ENCODE measurements around the gene RELN. TPM values are rescaled to one million over a fixed set of nuclear protein-coding genes. Genes with fewer than 3 reads are reported as not detected.

RELN gene
- total and polyA plus RNA-seq, 3 donors from 2014 or later: 3.8 to 5.8 (median 5.2) TPM

GRCh38 chr7:103955985-103956384 is 33.5 kb downstream of the RELN start:
- TF ChIP-seq, protein P1, sequence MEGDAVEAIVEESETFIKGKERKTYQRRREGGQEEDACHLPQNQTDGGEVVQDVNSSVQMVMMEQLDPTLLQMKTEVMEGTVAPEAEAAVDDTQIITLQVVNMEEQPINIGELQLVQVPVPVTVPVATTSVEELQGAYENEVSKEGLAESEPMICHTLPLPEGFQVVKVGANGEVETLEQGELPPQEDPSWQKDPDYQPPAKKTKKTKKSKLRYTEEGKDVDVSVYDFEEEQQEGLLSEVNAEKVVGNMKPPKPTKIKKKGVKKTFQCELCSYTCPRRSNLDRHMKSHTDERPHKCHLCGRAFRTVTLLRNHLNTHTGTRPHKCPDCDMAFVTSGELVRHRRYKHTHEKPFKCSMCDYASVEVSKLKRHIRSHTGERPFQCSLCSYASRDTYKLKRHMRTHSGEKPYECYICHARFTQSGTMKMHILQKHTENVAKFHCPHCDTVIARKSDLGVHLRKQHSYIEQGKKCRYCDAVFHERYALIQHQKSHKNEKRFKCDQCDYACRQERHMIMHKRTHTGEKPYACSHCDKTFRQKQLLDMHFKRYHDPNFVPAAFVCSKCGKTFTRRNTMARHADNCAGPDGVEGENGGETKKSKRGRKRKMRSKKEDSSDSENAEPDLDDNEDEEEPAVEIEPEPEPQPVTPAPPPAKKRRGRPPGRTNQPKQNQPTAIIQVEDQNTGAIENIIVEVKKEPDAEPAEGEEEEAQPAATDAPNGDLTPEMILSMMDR (IDR thresholded peaks at IDR 0.05): no peak
- no peak for TF ChIP-seq POLR2A (IDR thresholded peaks at IDR 0.05)
- 42 to 52% methylated on average over 2 of the region's 2 CpGs for WGBS, 2 donors
- intact Hi-C loops (cut with DNase I; ENCODE audit: low total_unique reads): no loop called here
- H3K4me3 ChIP-seq: no peak overlapping the region
- no peak for DNase-seq
- no peaks in the 10 kb centered on the region for H3K36me3 ChIP-seq (ENCODE audit: low read depth, missing control alignments)
- no peaks in the 10 kb centered on the region for H3K27me3 ChIP-seq
- H3K4me1 ChIP-seq: no peaks in the 10 kb centered on the region
- H3K27ac ChIP-seq: no peak overlapping the region
- H3K9me3 ChIP-seq: no peaks in the 10 kb centered on the region

- TF ChIP-seq POLR2A (IDR thresholded peaks at IDR 0.05): no peak
- TF ChIP-seq, protein P1 (IDR thresholded peaks at IDR 0.05): no peak
Observed at GRCh38 chr7:103952408-103952807, 37.0 kb downstream of the RELN start.

GRCh38 chr7:103951311-103951710 is 38.1 kb downstream of the RELN start:
- no peaks in the 10 kb centered on the region for H3K9me3 ChIP-seq
- no peak overlapping the region for H3K27ac ChIP-seq
- DNase-seq: no peak
- no peaks in the 10 kb centered on the region for H3K4me1 ChIP-seq
- no peaks in the 10 kb centered on the region for H3K27me3 ChIP-seq
- 57 to 79% methylated on average over 2 of the region's 2 CpGs for WGBS, 2 donors
- no peaks in the 10 kb centered on the region for H3K36me3 ChIP-seq (ENCODE audit: low read depth, missing control alignments)
- H3K4me3 ChIP-seq: no peak overlapping the region
- intact Hi-C loops (cut with DNase I; ENCODE audit: low total_unique reads): no loop called here
- no peak for TF ChIP-seq POLR2A (IDR thresholded peaks at IDR 0.05)
- TF ChIP-seq, protein P1 (IDR thresholded peaks at IDR 0.05): no peak

More at GRCh38 chr7:103952408-103952807, 37.0 kb downstream of the RELN start:
- no peaks in the 10 kb centered on the region for H3K36me3 ChIP-seq (ENCODE audit: low read depth, missing control alignments)
- H3K27me3 ChIP-seq: no peaks in the 10 kb centered on the region
- no peak overlapping the region for H3K4me3 ChIP-seq
- DNase-seq: no peak
- no peaks in the 10 kb centered on the region for H3K4me1 ChIP-seq
- WGBS, 2 donors: 67 to 74% methylated on average over 1 of the region's 1 CpG
- no peaks in the 10 kb centered on the region for H3K9me3 ChIP-seq
- intact Hi-C loops (cut with DNase I; ENCODE audit: low total_unique reads): no loop called here
- H3K27ac ChIP-seq: no peak overlapping the region

DNA sequence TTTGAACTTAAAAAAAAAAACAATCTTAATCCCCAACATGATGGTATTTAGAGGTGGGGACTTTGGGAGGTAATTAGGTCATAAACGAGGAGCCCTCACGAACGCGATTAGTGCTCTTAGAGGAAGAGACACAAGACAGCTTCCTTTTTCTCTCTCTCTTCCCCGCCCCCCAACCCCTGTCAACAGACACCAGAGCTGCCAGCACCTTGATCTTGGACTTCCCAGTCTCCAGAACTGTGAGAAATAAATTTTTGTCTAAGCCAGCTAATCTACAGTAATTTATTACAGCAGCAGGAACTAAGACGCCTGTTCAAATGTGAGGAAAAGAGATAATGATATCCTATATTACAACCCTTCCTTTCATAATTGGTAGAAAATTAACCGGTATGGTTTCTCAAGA is 40.1 kb downstream of the RELN start:
- H3K27ac ChIP-seq: no peak overlapping the region
- TF ChIP-seq, protein P1 (IDR thresholded peaks at IDR 0.05): no peak
- TF ChIP-seq POLR2A (IDR thresholded peaks at IDR 0.05): no peak
- WGBS, 2 donors: 63 to 80% methylated on average over 7 of the region's 7 CpGs
- H3K4me3 ChIP-seq: no peak overlapping the region
- no peaks in the 10 kb centered on the region for H3K4me1 ChIP-seq
- no peaks in the 10 kb centered on the region for H3K9me3 ChIP-seq
- intact Hi-C loops (cut with DNase I; ENCODE audit: low total_unique reads): no loop called here
- H3K27me3 ChIP-seq: no peaks in the 10 kb centered on the region
- no peak for DNase-seq
- H3K36me3 ChIP-seq (ENCODE audit: low read depth, missing control alignments): no peaks in the 10 kb centered on the region

DNA sequence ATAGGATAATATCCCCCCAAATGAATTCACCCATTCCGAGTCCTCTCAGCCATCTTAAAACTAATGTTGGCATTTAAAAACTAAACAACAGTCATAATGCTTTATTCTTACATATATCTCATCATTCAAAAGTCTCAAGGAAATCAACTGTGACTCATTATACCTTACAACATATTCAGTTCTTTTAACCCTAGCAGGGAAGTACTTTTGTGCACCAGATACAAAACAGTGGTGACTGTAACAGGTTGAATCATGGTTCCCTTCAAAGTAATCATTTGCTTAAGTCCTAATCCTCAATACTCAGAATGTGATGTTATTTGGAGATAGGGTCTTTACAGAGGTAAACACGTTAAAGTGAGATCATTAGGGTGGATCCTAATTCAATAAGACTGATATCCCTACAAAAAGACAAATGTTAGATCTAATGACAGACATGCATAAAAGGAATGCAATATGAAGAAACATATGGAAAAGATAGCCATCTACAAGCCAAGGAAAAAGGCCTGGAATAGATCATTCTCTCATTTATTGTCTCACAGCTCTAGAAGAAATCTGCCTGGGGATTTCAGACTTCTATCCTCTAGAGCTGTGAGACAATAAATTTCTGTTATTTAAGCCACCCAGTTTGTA is 42.3 kb downstream of the RELN start:
- no peaks in the 10 kb centered on the region for H3K4me1 ChIP-seq
- H3K36me3 ChIP-seq (ENCODE audit: low read depth, missing control alignments): no peaks in the 10 kb centered on the region
- 84 to 87% methylated on average over 2 of the region's 2 CpGs for WGBS, 2 donors
- intact Hi-C loops (cut with DNase I; ENCODE audit: low total_unique reads): no loop called here
- H3K4me3 ChIP-seq: no peak overlapping the region
- H3K27me3 ChIP-seq: no peaks in the 10 kb centered on the region
- no peak for DNase-seq
- no peak overlapping the region for H3K27ac ChIP-seq
- H3K9me3 ChIP-seq: no peaks in the 10 kb centered on the region
- TF ChIP-seq, protein P1 (IDR thresholded peaks at IDR 0.05): no peak
- TF ChIP-seq POLR2A (IDR thresholded peaks at IDR 0.05): no peak

Measured in testis (tissue), 3 donors.